Activated CD4-positive, CD25-positive, alpha-beta regulatory T cell treated with anti-CD3 and anti-CD28 coated beads, Interleukin-2, amount 50 U/mL, for 72 hours (primary cell): ENCODE data around the gene STXBP2.
"Not testable (repeated sequence)": the region's sequence is repeated elsewhere in the genome, so short reads cannot be mapped to it uniquely, and the experiment has no call there.

ENCODE experiments used
- DNase-seq: peaks from one replicate; pipeline ENCODE4 v3.0.0; 2021

STXBP2 gene

DNA sequence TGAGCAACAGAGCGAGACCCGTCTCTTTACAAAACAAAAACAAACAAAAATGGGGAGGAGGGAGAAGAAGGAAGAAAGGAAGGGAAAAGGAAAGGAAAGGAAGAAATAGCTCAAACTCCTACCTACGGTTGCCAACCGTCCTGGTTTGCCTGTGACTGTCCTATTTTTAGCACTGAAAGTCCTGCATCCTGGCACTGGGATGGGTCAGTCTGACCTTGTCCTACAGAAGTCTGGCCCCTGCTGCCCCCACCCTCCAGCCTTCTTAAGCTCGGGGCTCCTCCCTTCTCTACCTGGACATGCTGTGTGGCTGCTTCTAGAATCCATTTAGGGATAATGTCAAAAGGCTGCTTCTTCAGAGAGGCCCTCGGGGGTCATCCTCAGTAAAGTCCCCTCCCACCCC lies 1.2 kb upstream of the STXBP2 start:
- DNase-seq, result no peak

DNA sequence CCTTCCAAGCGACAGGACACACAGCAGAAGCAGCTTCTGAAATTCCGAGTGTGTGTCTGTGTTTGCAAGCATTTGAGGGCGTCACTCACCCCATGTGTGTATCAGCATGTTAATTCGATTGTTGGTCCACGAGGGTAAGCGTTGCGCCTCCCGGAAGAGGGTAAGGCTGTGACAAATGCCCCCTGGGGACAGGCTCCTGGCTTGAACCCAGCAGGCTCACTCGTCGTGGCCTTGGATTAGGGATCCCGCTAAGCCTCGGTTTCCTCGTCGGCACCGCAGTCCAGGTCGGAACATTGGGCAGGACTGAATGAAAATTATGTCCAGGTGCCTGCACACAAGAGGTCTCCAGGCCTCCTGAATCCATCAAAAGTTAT lies 606 bp upstream of the STXBP2 start:
- DNase-seq, result no peak

DNA sequence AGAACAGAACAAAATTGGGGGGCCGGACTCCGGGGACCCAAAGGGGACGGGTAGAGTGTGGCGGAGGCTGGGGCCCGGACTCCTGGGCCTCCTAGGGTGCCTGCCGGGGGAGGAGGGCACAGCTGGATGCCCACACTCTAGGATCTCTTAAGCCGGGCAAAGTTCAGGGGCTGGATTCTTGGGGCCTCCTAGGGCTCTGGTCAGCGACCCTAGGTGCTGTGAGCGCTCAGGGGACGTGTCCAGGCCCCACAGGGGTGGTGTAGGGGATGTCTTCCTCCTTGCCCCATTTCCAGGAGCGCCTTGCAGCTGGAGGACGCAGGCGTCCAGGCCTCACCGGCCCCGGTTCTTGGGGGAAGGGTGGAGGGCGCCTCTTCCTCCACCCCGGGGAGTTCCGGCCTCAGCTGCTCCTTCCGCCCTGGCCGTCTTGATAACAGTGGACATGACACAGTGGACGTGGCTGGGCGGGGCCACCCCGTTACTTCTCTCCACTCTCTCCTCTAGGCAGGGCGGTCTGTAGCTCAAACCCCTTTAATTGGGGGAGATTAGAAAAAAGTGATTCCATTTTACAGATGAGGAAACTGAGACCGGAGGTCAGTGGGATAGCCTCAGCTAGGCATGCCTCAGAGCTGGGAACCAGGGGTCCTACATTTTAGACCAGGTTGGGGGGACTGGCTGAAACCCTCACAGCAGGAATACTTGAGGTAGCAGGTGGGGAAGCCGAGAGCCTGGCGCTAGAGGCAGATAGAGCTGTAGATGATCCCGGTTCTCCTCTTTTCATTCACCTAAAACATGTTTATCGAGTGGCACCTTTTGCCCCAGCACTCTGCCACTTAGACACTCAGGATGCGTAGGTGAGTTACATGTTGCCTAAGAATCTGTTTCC lies 705 bp downstream of the STXBP2 start:
- no peak for DNase-seq

DNA sequence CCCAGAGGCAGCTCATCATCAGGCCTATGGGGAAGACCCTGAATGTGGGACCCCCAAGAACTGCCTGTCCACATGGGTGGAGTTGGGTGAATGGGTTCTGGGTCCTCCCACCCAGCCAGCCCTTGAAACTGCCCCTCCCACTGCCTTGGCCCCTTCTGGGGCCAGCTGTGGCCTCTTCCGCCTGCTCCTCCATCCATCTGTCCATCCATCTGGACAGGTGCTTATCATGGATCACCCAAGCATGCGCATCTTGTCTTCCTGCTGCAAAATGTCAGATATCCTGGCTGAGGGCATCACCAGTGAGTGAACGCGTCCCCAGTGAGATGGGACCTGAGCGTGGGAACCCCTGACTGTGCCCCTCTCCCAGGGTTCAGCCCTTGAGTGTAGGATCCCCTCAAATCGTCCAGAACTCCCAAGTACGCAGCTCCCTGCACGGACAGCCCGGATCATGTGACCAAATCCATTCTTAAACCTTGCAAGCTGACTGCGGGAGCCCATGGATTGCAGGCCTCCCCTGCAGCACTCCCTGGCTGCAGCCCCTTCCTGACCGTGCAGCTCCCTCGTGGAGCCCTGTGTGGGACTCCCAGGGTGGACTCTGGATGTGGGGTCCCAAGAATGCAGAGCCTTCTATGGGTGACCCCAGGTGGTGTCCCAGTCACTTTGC lies 2.0 kb downstream of the STXBP2 start:
- DNase-seq, result no peak

DNA sequence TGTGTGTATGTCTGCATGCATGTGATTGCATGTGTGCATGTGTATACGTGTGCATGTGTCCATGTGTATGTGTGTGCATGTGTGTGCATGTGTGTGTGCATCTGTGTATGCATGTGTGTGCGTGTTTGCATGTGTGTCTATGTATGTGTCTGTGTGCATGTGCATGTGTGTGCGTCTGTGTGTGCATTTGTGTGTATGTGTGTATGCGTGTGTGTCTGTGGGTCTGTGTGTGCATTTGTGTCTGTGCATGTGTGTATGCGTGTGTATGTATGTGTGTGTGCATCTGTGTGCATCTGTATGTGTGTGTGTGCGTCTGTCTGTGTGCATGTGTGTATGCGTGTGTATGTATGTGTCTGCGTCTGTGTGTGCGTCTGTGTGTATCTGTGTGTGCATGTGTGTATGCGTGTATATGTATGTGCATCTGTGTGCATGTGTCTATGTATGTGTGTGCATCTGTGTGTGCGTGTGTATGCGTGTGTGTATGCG lies 3.0 kb downstream of the STXBP2 start:
- no peak for DNase-seq

DNA sequence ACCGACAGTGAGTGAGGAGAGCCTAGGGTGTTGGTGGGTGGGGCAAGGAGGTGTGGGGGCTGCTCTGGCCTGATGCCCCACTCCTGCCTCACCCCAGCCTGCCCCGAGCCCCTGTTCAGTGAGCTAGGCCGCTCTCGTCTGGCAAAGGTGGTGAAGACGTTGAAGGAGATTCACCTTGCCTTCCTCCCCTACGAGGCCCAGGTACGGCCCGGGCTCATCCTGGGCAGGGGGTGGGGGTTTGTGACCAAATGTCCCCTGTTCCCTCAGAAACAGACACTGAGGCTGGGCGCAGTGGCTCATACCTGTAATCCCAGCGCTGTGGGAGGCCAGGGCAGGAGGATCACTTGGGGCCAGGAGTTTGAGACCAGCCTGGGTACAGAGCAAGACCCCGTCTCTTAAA lies 3.9 kb downstream of the STXBP2 start:
- no peak for DNase-seq

DNA sequence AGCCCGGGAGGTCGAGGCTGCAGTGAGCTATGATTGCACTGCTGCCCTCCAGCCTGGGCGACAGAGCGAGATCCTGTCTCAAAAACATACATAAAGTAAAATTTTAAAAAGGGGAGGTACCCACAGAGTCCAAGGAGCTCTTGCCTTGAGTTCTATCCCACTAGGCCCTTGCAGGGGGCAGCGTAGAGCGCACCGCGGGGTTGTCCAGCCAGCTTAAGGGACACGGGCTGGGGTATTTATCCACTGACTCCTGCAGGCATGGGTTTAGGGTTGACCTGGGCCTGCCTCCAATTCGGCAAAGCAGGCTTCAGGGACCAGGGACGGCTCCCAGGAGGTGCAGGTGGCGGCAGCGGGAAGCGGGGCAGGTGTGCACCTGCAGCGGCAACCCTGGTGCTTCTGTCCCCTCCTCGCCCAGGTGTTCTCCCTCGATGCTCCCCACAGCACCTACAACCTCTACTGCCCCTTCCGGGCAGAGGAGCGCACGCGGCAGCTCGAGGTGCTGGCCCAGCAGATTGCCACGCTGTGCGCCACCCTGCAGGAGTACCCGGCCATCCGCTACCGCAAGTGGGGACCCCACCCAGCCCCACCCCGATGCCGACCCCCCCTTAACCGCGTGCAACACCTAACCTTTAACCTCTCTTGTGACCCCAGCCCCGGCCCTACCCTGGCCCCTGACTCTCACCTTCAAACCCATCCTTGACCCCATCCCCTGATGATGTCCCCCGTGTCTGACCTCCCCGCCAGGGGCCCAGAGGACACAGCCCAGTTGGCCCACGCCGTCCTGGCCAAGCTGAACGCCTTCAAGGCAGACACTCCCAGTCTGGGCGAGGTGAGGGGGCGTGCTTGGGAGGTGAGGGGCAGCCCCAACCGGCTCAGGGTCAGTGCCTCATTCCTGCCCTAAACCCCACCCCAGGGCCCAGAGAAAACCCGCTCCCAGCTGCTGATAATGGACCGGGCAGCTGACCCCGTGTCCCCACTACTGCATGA lies 4.7 kb downstream of the STXBP2 start:
- no peak for DNase-seq

DNA sequence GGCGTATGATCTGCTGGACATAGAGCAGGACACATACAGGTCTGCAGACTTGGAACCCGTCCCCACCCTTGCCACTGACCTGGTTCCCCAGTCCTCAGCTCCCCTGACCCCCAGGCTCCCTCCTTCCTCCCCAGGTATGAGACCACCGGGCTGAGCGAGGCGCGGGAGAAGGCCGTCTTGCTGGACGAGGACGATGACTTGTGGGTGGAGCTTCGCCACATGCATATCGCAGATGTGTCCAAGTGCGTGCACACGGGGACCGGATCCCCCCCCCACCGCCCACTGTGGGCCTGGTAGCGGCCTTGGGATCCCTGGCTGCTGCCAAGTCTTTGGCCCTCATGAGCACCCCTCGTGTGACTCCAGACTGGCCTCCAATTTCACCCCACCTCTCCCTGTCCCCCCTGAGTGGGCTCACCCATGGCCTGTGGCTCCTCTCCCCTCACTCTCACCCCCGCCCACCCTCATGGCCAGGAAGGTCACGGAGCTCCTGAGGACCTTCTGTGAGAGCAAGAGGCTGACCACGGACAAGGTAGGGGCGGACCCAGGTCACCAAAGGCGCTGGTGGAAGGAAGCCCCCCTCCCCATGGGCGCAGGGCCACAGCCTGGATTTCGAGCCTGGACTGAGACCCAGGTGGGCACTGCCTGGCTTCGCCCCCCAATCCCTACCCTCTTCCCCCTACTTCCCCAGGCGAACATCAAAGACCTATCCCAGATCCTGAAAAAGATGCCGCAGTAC lies 5.6 kb downstream of the STXBP2 start:
- no peak for DNase-seq

DNA sequence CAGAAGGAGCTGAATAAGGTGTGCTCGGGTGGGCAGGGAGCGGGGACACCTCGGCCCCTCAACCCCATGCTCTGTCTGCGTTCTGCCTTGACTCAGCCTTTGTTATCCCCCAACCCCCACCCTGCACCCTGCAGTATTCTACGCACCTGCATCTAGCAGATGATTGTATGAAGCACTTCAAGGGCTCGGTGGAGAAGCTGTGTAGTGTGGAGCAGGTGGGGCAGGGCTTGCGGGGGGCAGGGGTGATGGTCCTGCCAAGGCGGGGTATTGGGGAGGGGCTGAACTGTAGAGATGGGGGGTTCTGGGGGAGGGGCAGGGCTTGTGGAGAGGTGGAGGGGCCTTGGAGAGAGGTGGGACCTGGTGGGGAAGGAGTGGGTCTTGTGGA lies 6.1 kb downstream of the STXBP2 start:
- DNase-seq, result no peak

DNA sequence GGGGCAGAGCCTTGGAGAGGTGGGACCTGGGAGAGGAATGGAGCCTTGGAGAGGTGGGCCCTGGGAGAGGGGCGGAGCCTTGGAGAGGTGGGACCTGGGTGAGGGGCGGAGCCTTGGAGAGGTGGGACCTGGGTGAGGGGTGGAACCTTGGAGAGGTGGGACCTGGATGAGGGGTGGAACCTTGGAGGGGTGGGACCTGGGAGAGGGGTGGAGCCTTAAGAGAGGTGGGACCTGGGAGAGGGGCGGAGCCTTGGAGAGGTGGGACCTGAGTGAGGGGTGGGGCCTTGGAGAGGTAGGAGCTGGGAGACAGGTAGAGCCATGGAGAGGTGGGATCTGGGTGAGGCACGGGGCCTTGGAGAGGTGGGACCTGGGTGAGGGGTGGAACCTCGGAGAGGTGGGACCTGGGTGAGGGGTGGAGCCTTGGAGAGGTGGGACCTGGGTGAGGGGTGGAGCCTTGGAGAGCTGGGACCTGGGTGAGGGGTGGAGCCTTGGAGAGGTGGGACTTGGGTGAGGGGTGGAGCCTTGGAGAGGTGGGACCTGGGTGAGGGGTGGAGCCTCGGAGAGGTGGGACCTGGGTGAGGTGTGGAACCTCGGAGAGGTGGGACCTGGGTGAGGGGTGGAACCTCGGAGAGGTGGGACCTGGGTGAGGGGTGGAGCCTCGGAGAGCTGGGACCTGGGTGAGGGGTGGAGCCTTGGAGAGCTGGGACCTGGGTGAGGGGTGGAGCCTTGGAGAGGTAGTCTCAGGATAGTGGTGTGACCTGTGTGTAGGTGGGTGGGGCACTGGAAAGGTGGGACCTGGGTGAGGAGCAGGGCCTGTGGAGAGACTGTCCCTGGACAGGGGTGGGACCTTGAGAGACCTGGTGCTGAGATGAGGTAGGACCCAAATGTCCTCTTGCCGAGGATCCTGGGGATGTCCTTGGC lies 7.0 kb downstream of the STXBP2 start:
- DNase-seq, result not testable (repeated sequence)

DNA sequence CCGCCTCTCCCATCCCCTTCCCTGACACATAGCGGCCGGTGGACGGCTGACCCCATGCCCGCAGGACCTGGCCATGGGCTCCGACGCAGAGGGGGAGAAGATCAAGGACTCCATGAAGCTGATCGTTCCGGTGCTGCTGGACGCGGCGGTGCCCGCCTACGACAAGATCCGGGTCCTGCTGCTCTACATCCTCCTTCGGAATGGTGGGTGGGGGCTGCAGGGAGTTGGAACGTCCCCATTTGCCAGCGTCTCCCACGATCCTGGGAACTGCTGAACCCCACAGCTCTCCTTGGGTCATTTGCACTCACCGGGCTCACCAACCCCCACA lies 7.6 kb downstream of the STXBP2 start:
- no peak for DNase-seq

DNA sequence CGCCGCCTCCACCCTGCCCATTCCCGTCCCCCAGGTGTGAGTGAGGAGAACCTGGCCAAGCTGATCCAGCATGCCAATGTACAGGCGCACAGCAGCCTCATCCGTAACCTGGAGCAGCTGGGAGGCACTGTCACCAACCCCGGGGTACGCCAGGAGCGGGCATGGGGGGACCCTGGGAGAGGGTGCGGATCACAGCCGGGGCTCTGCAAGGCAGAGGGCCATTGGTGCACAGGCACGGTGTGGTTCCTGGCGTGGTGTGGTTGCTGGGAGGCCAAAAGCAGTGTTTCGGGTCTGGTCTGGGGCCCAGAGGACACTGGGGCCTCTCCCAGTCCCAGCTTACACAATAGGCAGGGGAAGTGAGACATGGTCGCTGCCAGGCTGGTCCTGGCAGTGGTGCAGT lies 8.3 kb downstream of the STXBP2 start:
- DNase-seq, result no peak

DNA sequence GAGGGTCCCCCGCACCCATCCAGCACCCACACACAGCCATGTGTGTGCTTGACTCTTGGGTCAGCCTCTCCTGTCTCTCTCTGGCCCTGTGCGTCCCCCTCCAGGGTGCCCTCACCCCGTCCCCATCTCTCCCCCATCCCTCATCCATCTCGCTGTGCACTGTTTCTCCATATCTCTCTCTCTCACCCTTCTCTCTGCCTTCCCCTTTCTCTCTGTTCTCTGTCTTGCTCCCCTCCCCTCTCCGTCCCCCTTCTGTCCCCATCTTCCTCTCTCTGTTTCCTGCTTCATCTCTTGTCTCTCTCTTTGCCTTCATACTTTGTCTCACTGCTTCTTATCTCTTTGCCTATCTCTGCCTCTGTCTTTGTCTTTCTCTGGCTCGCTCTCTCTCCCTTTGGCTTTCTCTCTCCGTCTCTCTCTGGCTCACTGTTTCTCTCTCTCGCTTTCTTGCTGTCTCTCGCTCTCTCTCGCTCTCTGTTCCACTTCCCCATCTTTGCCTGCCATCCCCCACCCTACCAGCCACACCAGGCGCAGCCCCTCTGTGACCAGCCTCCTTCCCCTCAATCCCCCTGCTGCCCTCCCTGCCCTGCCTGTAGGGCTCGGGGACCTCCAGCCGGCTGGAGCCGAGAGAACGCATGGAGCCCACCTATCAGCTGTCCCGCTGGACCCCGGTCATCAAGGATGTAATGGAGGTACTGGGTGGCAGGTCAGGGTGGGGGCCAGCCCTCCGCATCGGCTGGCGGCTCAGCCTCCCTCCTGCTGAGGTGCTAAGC lies 8.9 kb downstream of the STXBP2 start:
- DNase-seq, result no peak

DNA sequence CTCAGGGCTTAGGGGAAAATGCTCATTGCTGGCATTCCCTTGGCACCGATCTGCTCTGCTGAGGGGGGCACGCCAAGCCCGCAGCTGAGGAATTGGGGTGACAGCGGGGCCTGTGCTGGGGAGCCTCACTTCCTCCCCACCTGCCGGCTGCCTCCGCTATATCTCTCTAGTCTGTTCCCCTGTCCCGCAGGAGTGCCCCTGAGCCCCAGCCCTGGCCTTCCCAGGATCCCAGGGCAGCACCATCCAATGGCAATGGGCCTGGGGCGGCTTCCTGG lies 9.5 kb downstream of the STXBP2 start:
- DNase-seq, result no peak

DNA sequence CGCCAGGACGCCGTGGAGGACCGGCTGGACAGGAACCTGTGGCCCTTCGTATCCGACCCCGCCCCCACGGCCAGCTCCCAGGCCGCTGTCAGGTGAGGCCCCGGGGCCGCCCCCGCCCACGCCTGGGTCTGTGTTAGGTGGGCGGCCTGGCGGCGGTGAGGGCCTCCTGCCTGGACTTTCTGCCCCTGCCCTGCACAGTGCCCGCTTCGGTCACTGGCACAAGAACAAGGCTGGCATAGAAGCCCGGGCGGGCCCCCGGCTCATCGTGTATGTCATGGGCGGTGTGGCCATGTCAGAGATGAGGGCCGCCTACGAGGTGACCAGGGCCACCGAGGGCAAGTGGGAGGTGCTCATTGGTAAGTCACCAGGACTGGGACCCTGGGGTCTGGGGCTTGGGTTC lies 10.2 kb downstream of the STXBP2 start:
- no peak for DNase-seq

DNA sequence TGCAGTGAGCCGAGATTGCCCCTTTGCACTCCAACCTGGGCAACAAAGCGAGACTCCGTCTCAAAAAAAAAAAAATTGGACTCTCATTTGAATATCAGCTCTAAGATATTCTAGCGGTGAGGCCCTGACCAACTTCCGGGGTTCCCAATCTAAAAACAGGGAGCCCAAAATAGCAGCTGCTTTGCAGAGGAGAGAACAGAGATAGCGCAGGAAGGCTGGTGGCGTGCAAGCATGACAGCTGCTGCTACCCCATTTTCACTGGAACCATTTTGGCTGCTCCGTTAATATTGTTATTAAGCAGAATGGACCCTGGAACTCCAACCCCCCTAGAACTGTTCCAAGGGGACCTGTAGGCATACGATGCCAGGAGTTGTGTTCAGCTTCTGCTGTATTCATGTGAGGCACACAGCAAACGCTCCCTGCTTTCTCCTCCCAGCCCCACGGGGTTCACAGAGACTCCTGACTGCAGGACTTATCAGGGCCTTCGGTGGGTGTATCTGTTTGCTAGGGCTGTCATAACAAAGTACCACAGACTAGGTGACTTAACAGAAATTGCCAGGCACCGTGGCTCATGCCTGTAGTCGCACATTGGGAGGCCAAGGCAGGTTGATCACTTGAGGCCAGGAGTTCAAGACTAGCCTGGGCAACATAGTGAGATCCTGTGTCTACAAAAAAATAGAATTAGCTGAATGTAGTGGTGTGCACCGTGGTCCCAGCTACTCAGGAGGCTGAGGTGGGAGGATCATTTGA lies 11.5 kb downstream of the STXBP2 start:
- no peak for DNase-seq

DNA sequence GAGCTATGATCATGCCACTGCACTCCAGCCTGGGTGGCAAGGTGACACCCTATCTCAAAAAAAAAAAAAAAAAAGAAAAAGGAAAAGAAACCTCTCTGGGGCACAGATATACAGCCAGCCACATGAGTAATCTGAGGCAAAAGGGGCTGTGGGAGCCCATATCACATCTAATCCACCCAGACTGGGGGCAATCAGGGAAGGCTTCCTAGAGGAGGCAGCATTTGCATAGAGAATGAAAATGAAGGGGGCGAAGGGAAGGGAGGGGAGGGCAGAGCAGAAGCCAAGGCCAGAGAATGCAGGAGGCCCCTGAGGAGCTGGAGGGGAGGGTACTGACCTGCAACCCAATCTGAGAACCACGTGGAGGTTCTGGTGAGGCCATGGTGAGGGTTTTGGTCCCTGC lies 13.2 kb downstream of the STXBP2 start:
- DNase-seq, result no peak

DNA sequence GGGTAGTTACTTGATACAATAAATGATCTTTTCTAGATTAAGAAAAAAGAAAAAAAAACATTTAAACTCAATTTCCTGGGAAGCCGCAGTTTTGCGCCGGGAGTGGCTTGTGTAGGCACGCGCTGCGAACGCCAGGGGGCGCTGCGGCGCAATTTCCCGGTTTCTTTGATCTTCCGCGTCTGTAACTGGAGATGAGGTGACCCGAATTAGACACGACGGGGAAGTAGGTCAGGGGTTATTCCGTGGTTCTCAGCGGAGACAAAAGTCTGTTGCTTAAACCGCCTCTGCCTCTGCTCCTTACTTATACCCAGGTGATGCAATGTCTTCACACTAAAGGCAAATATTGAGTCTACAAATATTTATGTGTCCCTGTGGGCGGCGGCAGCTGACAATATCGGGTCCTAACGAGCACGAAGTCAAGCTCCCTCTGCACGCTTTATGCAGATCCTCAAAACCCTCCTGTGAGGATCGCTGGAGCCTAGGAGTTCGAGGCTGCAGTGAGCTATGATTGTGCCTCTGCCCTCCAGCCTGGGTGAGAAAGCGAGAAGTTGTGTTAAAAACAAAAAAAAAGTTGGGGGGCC lies 15.2 kb downstream of the STXBP2 start:
- DNase-seq, result peak; percentile 91

DNA sequence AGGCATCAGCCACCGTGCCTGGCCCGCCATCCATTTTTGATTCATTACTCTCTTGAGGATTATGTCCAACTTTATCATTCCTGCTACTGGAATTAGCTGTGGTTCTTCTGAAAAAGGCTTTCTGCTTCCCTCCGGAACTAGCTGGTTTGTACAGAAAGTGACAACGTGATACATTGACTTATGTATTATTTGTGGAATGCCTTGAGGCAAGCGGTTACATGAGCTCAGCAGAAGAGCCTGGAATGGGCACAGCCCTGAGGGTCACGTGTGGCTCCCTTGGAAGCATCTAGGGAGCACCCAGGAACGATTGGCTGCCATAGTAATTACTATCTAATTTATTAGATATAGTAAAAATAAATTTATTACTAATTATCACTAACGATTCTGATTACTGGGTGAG lies 17.5 kb downstream of the STXBP2 start:
- DNase-seq, result no peak

DNA sequence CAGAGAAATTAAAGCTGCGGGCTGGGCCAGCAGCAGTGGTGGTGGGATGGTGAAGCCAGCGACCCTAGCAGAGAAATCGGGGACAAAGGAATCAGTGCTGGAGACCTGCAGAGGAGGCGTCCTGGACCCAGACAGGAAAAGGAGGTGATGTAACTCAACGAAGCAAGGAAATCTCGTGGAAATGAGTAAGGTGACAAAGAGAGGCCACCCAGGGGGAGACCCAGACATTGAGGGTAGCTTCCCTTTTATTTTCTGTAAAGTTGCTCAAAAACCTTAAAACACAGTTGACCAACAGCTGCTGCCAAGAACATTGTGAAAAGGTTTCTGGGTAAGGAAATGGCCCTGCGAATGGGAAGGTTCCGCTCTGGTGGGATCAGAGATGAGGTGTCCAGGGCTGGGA lies 18.7 kb downstream of the STXBP2 start:
- DNase-seq, result no peak
